Measurements from ENCODE around the gene HOXA6. TPM values are rescaled to one million over a fixed set of nuclear protein-coding genes. Genes with fewer than 3 reads are reported as not detected.

HOXA6 gene
- total RNA-seq, 2 experiments from 2014 or later: not detected

DNA sequence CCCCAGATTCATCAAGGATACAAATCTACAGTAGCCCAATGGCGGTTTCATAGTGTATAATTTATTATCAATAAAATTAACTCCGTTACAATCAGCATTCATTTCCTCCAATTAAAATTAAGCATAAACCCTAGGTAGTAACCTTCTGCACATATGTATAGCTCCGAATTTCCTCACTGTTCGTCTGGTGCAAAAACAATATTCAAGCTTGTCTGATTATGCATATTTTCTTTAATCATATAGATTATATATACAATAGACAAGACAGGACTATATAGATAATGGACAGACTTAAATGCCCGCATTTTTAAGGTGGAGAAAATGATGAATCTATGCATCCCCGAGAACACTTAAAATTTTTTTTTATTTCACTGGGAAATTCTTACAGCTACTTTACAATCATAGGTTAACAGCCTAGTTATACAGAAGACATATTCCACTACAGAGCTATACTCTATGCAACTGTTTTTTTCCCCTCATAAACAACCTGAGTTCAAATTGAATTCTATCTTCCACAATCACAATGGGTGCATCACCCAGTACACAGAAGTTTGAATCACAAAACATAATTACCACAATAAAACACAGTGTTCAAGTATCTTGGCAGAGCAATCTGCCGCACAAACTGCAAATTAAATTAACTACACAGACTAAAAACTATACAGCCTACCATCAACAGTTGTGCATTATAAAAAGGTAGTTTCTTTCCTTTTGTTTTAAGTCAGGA lies 15.2 kb upstream of the HOXA6 start:
- CTCF ChIA-PET: interaction anchor here (0.6 to 2.6 kb wide), 9 partner anchors 10 to 793 kb away, joined by 3 to 19 read pairs (median 4); no protein-coding TSS in a partner anchor
- peaks cover 79% of the 10 kb centered on the region for H3K27me3 Mint-ChIP-seq (ENCODE audit: low read depth)
- DNase-seq: no peak
- intact Hi-C loops (cut with micrococcal nuclease): loop anchor here (5.0 kb wide), 1 partner anchor 495 kb away; no protein-coding TSS in a partner anchor
- H3K9me3 Mint-ChIP-seq: no peaks in the 10 kb centered on the region
- H3K27ac Mint-ChIP-seq: no peak overlapping the region
- peaks cover 39% of the 10 kb centered on the region for H3K4me1 Mint-ChIP-seq (ENCODE audit: low read depth)
- no peaks in the 10 kb centered on the region for H3K36me3 Mint-ChIP-seq (ENCODE audit: low read depth)
- H3K4me3 Mint-ChIP-seq: no peak overlapping the region

DNA sequence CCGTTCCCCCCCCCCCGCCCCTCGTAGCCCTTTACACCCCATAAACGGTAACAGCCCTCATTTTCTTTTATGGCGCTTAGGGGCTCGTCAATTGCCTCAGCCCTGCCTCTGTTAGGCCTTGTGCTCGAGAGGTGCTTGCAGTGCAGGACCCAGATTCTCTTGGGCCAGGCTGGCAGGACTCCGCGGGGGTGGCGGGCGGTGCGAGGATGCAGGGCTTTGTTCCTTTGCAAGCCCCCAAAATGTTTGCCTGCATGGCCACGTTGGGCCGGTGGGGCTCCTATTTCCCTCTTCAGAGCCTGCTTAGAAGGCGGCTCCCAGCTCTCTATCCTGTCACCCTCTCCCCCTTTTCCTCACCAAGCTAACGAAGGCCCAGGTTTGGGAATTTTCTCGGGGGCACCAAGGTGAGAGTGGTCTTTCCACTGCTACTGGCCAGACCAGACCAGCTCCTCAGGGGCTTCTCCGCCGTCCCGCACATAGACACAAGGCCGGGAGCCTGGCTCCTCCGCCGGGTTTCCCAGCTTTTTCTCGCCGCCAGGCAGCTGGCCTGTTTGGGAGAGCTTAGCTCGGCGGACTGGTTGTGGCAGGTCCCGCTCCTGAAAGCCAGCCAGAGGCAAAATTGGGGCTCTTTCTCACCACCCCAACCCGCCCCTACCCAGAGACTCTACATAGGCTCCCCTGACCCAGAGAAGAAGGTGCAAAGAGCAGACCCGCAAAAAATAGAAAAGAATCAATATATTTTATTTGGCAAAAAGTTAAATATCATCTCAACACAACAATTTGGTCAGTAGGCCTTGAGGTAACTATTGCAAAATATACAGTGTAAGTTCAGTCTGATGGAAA lies 14.4 kb upstream of the HOXA6 start:
- no peaks in the 10 kb centered on the region for H3K9me3 Mint-ChIP-seq
- CTCF ChIA-PET: interaction anchor here (0.6 to 2.6 kb wide), 13 partner anchors 10 to 792 kb away, joined by 3 to 19 read pairs (median 4); no protein-coding TSS in a partner anchor
- H3K27ac Mint-ChIP-seq: no peak overlapping the region
- no peaks in the 10 kb centered on the region for H3K36me3 Mint-ChIP-seq (ENCODE audit: low read depth)
- H3K4me1 Mint-ChIP-seq (ENCODE audit: low read depth): peaks cover 39% of the 10 kb centered on the region
- H3K4me3 Mint-ChIP-seq: no peak overlapping the region
- no peak for DNase-seq
- peaks cover 79% of the 10 kb centered on the region for H3K27me3 Mint-ChIP-seq (ENCODE audit: low read depth)
- intact Hi-C loops (cut with micrococcal nuclease): loop anchor here (1.0 to 5.0 kb wide), 8 partner anchors 297 to 1071 kb away; partner anchors contain the start of gene SKAP2

GRCh38 chr7:27161214-27161720 lies 13.7 kb upstream of the HOXA6 start:
- intact Hi-C loops (cut with micrococcal nuclease): loop anchor here (1.0 to 5.0 kb wide), 8 partner anchors 296 to 1070 kb away; partner anchors contain the start of gene SKAP2
- CTCF ChIA-PET: interaction anchor here (0.5 to 2.6 kb wide), 30 partner anchors 9 to 791 kb away, joined by 3 to 19 read pairs (median 4); partner anchors contain the start of genes HOXA1 and HOXA3
- Mint-ChIP-seq H3K4me3 (peak overlapping the region; percentile 57), H3K27ac (no peak overlapping the region), H3K9me3 (no peaks in the 10 kb centered on the region), H3K27me3 (ENCODE audit: low read depth) (peaks cover 77% of the 10 kb centered on the region), H3K4me1 (ENCODE audit: low read depth) (peaks cover 38% of the 10 kb centered on the region), H3K36me3 (ENCODE audit: low read depth) (no peaks in the 10 kb centered on the region)
- DNase-seq: no peak

DNA sequence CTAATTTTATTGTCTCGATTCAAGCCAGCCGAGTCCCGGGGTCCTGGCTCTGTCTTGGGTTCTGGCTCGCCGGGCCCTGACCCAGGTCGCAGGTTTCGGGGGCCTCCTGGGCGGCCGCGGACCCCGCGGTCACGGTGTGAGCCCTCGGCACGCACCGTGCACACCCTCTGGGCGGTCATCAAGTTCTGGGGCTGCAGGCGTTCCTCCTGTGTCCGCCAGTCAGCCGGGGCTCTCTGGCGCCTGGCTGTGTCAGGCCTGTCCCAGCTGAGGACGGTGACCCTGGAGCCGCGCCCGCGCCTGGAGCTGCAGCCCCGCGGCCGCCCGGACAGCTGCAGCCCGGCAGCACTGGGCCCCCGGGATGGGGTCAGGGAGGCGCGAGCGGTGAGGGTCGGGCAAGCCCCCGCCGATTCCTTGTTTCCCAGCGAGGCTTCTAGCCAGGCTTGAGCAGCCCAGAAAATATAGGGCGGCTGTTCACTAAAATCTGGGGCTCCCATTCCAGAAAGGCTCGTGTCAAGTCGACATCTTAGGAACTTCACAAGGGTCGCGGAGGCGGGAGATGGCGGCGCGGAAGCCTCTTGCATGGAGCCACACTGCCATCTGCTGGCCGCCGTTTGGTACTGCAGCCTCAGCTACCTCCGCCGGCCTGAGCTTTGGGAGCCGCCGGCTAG lies 13.1 kb upstream of the HOXA6 start:
- H3K27ac Mint-ChIP-seq: no peak overlapping the region
- H3K4me3 Mint-ChIP-seq: peak overlapping the region; percentile 57
- intact Hi-C loops (cut with micrococcal nuclease): loop anchor here (1.0 to 5.0 kb wide), 8 partner anchors 296 to 1070 kb away; partner anchors contain the start of gene SKAP2
- peaks cover 77% of the 10 kb centered on the region for H3K27me3 Mint-ChIP-seq (ENCODE audit: low read depth)
- peaks cover 35% of the 10 kb centered on the region for H3K4me1 Mint-ChIP-seq (ENCODE audit: low read depth)
- H3K36me3 Mint-ChIP-seq (ENCODE audit: low read depth): no peaks in the 10 kb centered on the region
- DNase-seq: peak; percentile 87
- CTCF ChIA-PET: interaction anchor here (0.5 to 2.6 kb wide), 29 partner anchors 8 to 791 kb away, joined by 3 to 19 read pairs (median 4); partner anchors contain the start of genes HOXA1 and HOXA3
- no peaks in the 10 kb centered on the region for H3K9me3 Mint-ChIP-seq

GRCh38 chr7:27160145-27160545 lies 12.6 kb upstream of the HOXA6 start:
- no peak overlapping the region for H3K27ac Mint-ChIP-seq
- intact Hi-C loops (cut with micrococcal nuclease): loop anchor here (2.0 to 5.0 kb wide), 4 partner anchors 295 to 1069 kb away; partner anchors contain the start of gene SKAP2
- no peak for DNase-seq

GRCh38 chr7:27159266-27160144 lies 11.9 kb upstream of the HOXA6 start:
- Mint-ChIP-seq H3K36me3 (ENCODE audit: low read depth) (no peaks in the 10 kb centered on the region), H3K27me3 (ENCODE audit: low read depth) (peaks cover 81% of the 10 kb centered on the region), H3K27ac (no peak overlapping the region), H3K9me3 (no peaks in the 10 kb centered on the region), H3K4me3 (peak overlapping the region; percentile 38), H3K4me1 (ENCODE audit: low read depth) (peaks cover 42% of the 10 kb centered on the region)
- intact Hi-C loops (cut with micrococcal nuclease): loop anchor here (2.0 to 10.0 kb wide), 5 partner anchors 295 to 1069 kb away; partner anchors contain the start of genes SKAP2 and SNX10
- no peak for DNase-seq
- CTCF ChIA-PET: interaction anchor here (0.8 to 1.6 kb wide), 9 partner anchors 8 to 476 kb away, joined by 3 to 5 read pairs (median 4); no protein-coding TSS in a partner anchor

More at GRCh38 chr7:27160145-27160545, 12.6 kb upstream of the HOXA6 start:
- H3K27me3 Mint-ChIP-seq (ENCODE audit: low read depth): peaks cover 79% of the 10 kb centered on the region
- peaks cover 38% of the 10 kb centered on the region for H3K4me1 Mint-ChIP-seq (ENCODE audit: low read depth)
- CTCF ChIA-PET: interaction anchor here (0.8 to 1.8 kb wide), 13 partner anchors 8 to 789 kb away, joined by 3 to 16 read pairs (median 4); no protein-coding TSS in a partner anchor
- peak overlapping the region; percentile 57 for H3K4me3 Mint-ChIP-seq
- H3K9me3 Mint-ChIP-seq: no peaks in the 10 kb centered on the region
- no peaks in the 10 kb centered on the region for H3K36me3 Mint-ChIP-seq (ENCODE audit: low read depth)

- CTCF ChIA-PET: interaction anchor here (1.1 to 1.6 kb wide), 7 partner anchors 9 to 475 kb away, joined by 3 to 5 read pairs (median 4); no protein-coding TSS in a partner anchor
- intact Hi-C loops (cut with micrococcal nuclease): loop anchor here (10.0 kb wide), 1 partner anchor 864 kb away; the partner anchor contains the start of gene SNX10
- Mint-ChIP-seq H3K4me1 (ENCODE audit: low read depth) (peaks cover 44% of the 10 kb centered on the region), H3K4me3 (no peak overlapping the region), H3K27ac (no peak overlapping the region), H3K36me3 (ENCODE audit: low read depth) (no peaks in the 10 kb centered on the region), H3K9me3 (no peaks in the 10 kb centered on the region), H3K27me3 (ENCODE audit: low read depth) (peaks cover 81% of the 10 kb centered on the region)
- no peak for DNase-seq
These were observed 11.1 kb upstream of the HOXA6 start for GRCh38 chr7:27158436-27159265.

- CTCF ChIA-PET: interaction anchor here (0.6 to 1.5 kb wide), 4 partner anchors 9 to 298 kb away, joined by 3 to 5 read pairs (median 4); no protein-coding TSS in a partner anchor
- peak overlapping the region; percentile 72 for H3K27ac Mint-ChIP-seq
These were observed 10.3 kb upstream of the HOXA6 start for GRCh38 chr7:27157702-27158431.

DNA sequence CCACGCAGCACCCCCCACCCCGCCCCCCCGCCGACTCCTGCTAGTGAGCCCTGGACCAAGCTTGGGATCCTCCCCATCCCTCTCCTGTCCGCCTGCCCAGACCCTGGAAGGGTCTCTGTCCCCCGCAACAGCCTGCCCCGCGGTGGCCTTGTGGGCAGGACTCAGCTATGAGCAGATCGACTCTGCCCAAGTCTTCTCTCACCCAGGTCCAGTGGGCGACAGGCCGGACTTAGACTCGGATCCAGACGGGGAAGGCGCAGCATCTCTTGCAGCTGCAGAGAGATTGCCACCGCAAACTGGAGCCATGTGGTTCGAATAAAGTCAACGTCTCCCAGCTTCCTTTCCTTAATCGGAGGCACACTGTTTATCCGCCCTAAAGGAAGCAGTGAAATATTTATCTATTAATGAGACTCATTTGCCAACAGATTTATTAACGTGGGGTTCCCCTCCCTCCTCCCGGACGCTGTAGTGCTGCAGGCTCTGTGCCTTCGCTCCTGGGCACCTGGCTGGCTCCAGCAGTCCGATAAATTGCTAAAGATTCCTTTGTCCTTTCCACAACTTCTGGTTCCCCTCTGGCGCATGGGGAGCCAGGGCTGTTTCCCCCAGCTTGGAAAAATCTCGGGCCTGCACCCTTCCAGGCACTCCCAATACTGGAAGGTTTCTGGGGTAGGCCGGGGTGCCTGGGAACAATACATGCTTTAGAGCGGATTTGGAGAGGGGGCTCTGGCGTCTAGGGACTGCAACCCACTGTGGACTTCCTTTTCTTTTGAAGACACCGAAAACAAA lies 9.5 kb upstream of the HOXA6 start:
- CTCF ChIA-PET: interaction anchor here (0.6 to 1.5 kb wide), 2 partner anchors 9 to 297 kb away, joined by 3 read pairs; no protein-coding TSS in a partner anchor
- no peak for DNase-seq
- Mint-ChIP-seq H3K27me3 (ENCODE audit: low read depth) (peaks cover 85% of the 10 kb centered on the region), H3K9me3 (no peaks in the 10 kb centered on the region), H3K27ac (no peak overlapping the region), H3K4me1 (ENCODE audit: low read depth) (peaks cover 43% of the 10 kb centered on the region), H3K4me3 (peak overlapping the region; percentile 6), H3K36me3 (ENCODE audit: low read depth) (no peaks in the 10 kb centered on the region)
- intact Hi-C loops (cut with micrococcal nuclease): loop anchor here (1.0 to 10.0 kb wide), 2 partner anchors 9 to 862 kb away; partner anchors contain the start of gene SNX10

More at GRCh38 chr7:27157702-27158431, 10.3 kb upstream of the HOXA6 start:
- no peaks in the 10 kb centered on the region for H3K36me3 Mint-ChIP-seq (ENCODE audit: low read depth)
- no peak overlapping the region for H3K4me3 Mint-ChIP-seq
- peaks cover 80% of the 10 kb centered on the region for H3K27me3 Mint-ChIP-seq (ENCODE audit: low read depth)
- intact Hi-C loops (cut with micrococcal nuclease): loop anchor here (10.0 kb wide), 1 partner anchor 863 kb away; the partner anchor contains the start of gene SNX10
- H3K4me1 Mint-ChIP-seq (ENCODE audit: low read depth): peaks cover 43% of the 10 kb centered on the region
- DNase-seq: no peak
- H3K9me3 Mint-ChIP-seq: no peaks in the 10 kb centered on the region
